ENCODE results near the gene NUP37. TPM values are rescaled to one million over a fixed set of nuclear protein-coding genes. Genes with fewer than 3 reads are reported as not detected.

The NUP37 gene
- total and polyA plus RNA-seq, 9 of the 15 experiments (the other 6 are each of a cell fraction or from before 2014, with no cell fraction given) = 72.2 to 429 (median 170) TPM

- no peak for TF ChIP-seq ILK (tag; IDR thresholded peaks at IDR 0.05; ENCODE audit: borderline replicate concordance, low read depth)
Observed at GRCh38 chr12:102061560-102062418, 58.1 kb downstream of the NUP37 start, which contains the start of gene WASHC3 (continued).

GRCh38 chr12:102061096-102061559 is 58.8 kb downstream of the NUP37 start:
- Histone ChIP-seq H3K9ac (ENCODE audit: insufficient read depth in 1 of 2, low read depth in 2 of 2, low read length in 2 of 2) (peak overlapping the region; percentile 73 to 88; a peak in 3 of 4 replicates), H3K4me2 (ENCODE audit: insufficient read depth, low read length) (peak overlapping the region; percentile 96)
- POLR2A ChIA-PET = interaction anchor here (0.6 to 1.5 kb wide), 3 partner anchors 11 to 554 kb away, joined by 3 to 7 read pairs (median 3); partner anchors contain the start of genes NUP37 and PARPBP
- TF ChIP-seq ZNF507 (tag; conservative IDR thresholded peaks at IDR 0.05) (no peak), MBD1 (CRISPR knock-in tag; IDR thresholded peaks at IDR 0.05) (no peak), SREBF2 (CRISPR knock-in tag; IDR thresholded peaks at IDR 0.05) (no peak), SRSF7 (optimal IDR thresholded peaks at IDR 0.05; ENCODE audit: low read depth, low read length) (no peak), NCOA2 (IDR thresholded peaks at IDR 0.05; ENCODE audit: partially characterized antibody in 2 of 2) (no peak), ID3 (CRISPR knock-in tag; IDR thresholded peaks at IDR 0.05) (no peak), ID3 (tag; IDR thresholded peaks at IDR 0.05) (no peak), SMARCA5 (IDR thresholded peaks at IDR 0.05) (no peak), ZNF79 (CRISPR knock-in tag; IDR thresholded peaks at IDR 0.05; ENCODE audit: low read depth) (no peak), ZNF232 (CRISPR knock-in tag; IDR thresholded peaks at IDR 0.05) (0 out of 2 replicates have a peak, but pooled peaks have one; percentile 19), KAT8 (IDR thresholded peaks at IDR 0.05; ENCODE audit: low read depth) (no peak)
- TF ChIP-seq, protein P1, sequence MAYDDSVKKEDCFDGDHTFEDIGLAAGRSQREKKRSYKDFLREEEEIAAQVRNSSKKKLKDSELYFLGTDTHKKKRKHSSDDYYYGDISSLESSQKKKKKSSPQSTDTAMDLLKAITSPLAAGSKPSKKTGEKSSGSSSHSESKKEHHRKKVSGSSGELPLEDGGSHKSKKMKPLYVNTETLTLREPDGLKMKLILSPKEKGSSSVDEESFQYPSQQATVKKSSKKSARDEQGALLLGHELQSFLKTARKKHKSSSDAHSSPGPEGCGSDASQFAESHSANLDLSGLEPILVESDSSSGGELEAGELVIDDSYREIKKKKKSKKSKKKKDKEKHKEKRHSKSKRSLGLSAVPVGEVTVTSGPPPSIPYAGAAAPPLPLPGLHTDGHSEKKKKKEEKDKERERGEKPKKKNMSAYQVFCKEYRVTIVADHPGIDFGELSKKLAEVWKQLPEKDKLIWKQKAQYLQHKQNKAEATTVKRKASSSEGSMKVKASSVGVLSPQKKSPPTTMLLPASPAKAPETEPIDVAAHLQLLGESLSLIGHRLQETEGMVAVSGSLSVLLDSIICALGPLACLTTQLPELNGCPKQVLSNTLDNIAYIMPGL (CRISPR knock-in tag; IDR thresholded peaks at IDR 0.05) = 0 out of 2 replicates have a peak, but pooled peaks have one; percentile 39
- TF ChIP-seq, protein P2, sequence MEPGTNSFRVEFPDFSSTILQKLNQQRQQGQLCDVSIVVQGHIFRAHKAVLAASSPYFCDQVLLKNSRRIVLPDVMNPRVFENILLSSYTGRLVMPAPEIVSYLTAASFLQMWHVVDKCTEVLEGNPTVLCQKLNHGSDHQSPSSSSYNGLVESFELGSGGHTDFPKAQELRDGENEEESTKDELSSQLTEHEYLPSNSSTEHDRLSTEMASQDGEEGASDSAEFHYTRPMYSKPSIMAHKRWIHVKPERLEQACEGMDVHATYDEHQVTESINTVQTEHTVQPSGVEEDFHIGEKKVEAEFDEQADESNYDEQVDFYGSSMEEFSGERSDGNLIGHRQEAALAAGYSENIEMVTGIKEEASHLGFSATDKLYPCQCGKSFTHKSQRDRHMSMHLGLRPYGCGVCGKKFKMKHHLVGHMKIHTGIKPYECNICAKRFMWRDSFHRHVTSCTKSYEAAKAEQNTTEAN (CRISPR knock-in tag; IDR thresholded peaks at IDR 0.05) = 0 out of 2 replicates have a peak, but pooled peaks have one; percentile 36

More at GRCh38 chr12:102061096-102061559, 58.8 kb downstream of the NUP37 start:
- FAIRE-seq (peak; percentile 67), DNase-seq (ENCODE audit: extremely low read depth in 1 of 4, low spot score in 3 of 4) (peak in 2 of 4 experiments; percentile 6 to 7), ATAC-seq (peak; percentile 19)
- Histone ChIP-seq H3K27ac (ENCODE audit: extremely low read depth, low read depth, low read length) (peak overlapping the region; percentile 70), H3K4me1 (replicated peaks in 1 of 2; ENCODE audit: control insufficient read depth in 2 of 2, insufficient read depth in 2 of 2, low read length in 2 of 2) (peaks cover 0 to 8% of the 10 kb centered on the region in 2 experiments; a peak in 2 of 5 replicates), H3K4me3 (peak overlapping the region; percentile 71), H2AFZ (ENCODE audit: low read depth, low read length) (peak overlapping the region; percentile 96), H3K9me3 (replicated peaks; ENCODE audit: control insufficient read depth, insufficient read depth, low read depth, low read length) (no peaks in the 10 kb centered on the region), H3K79me2 (ENCODE audit: control insufficient read depth, insufficient read depth, low read length) (peaks cover 5% of the 10 kb centered on the region; the same call in 2 of the 3 replicates), H3K27me3 (ENCODE audit: control insufficient read depth in 2 of 2, insufficient read depth in 2 of 2, low read length in 2 of 2) (no peaks in the 10 kb centered on the region), H3K9me1 (ENCODE audit: control insufficient read depth, insufficient read depth, low read length) (no peaks in the 10 kb centered on the region), H4K20me1 (replicated peaks; ENCODE audit: control insufficient read depth, insufficient read depth, low read length) (no peaks in the 10 kb centered on the region), H3K36me3 (ENCODE audit: control insufficient read depth, insufficient read depth, low read length) (no peaks in the 10 kb centered on the region)
- 5% methylated on average over 9 of the region's 9 CpGs for WGBS (ENCODE audit: insufficient coverage, low coverage, missing lambda C conversion rate)
- in situ Hi-C loops (cut with MboI) = no loop called here
- BruUV-seq (replicated peaks) = no TSS peak
- intact Hi-C loops (cut with micrococcal nuclease) = no loop called here
- CTCF ChIA-PET (ENCODE audit: low intra/inter-chr PET ratio) = no interaction called here
